PC-3 (cell line): ENCODE data around the gene RPS16. TPM values are rescaled to one million over a fixed set of nuclear protein-coding genes. Genes with fewer than 3 reads are reported as not detected.

Experiments
- ATAC-seq: fragments of 200-7000 bp; cut with Tn5 transposase; 2 replicates; pipeline ENCODE4 v1.9.1; 2020; ENCODE audit warnings: mild to moderate bottlenecking, moderate library complexity
- BruUV-seq: library from RNA; stranded (reverse); fragments of 400-500 nt; replicated peaks from 2 replicates; lab custom pipeline; 2021; lab: Mats Ljungman, UMichigan
- CTCF ChIA-PET: fragments of 300-600 bp; sonication (Branson Sonifier 250); formaldehyde crosslinking; loops from one replicate; lab custom pipeline; 2022; ENCODE audit warnings: antibody characterized with exemption; lab: Charles Lee
- POLR2A ChIA-PET: fragments of 300-600 bp; sonication (Branson Sonifier 250); formaldehyde crosslinking; loops from one replicate; lab custom pipeline; 2022; ENCODE audit warnings: antibody characterized with exemption; ENCODE audit not compliant: unreplicated experiment; lab: Charles Lee
- DNase-seq: peaks from one replicate; pipeline ENCODE4 v3.0.0-alpha.2; 2015
- H2AFZ ChIP-seq: fragments of 300-600 bp; sonication (generic); 2 replicates; pipeline ENCODE4 v1.6.0; 2016; ENCODE audit warnings: antibody characterized with exemption, low read length
- H3F3A ChIP-seq: fragments of 300-600 bp; sonication (generic); one replicate; pipeline ENCODE4 v1.6.0; 2017; ENCODE audit warnings: antibody characterized with exemption, low read length, control low read depth, mild to moderate bottlenecking; ENCODE audit not compliant: unreplicated experiment
- H3K27ac ChIP-seq: fragments of 300-600 bp; sonication (generic); 2 replicates; pipeline ENCODE4 v1.5.1; 2016; ENCODE audit warnings: mild to moderate bottlenecking, low read length
- H3K27me3 ChIP-seq: fragments of 300-600 bp; sonication (generic); 2 replicates; pipeline ENCODE4 v1.6.1; 2016; ENCODE audit warnings: low read length, mixed read lengths
- H3K36me3 ChIP-seq: fragments of 300-600 bp; sonication (generic); 2 replicates; pipeline ENCODE4 v1.6.1; 2016; ENCODE audit warnings: low read depth, mixed run types, low read length, mixed read lengths
- H3K4me1 ChIP-seq: fragments of 300-600 bp; sonication (generic); 2 replicates; pipeline ENCODE4 v1.5.1; 2016; ENCODE audit warnings: low read length; ENCODE audit not compliant: insufficient read depth
- H3K4me2 ChIP-seq: fragments of 300-600 bp; sonication (generic); 2 replicates; pipeline ENCODE4 v1.6.0; 2016; ENCODE audit warnings: low read length
- H3K4me3 ChIP-seq: fragments of 300-600 bp; sonication (generic); 2 replicates; pipeline ENCODE4 v1.5.1; 2016; ENCODE audit warnings: mild to moderate bottlenecking, low read length, mixed read lengths
- H3K79me2 ChIP-seq: fragments of 300-600 bp; sonication (generic); 2 replicates; pipeline ENCODE4 v1.6.1; 2017; ENCODE audit warnings: low read length, mixed read lengths
- H3K9ac ChIP-seq: fragments of 300-600 bp; sonication (generic); 2 replicates; pipeline ENCODE4 v1.6.0; 2016; ENCODE audit warnings: mild to moderate bottlenecking, low read length
- H3K9me2 ChIP-seq: fragments of 300-600 bp; sonication (generic); replicated peaks from 2 replicates; pipeline ENCODE4 v1.6.1; 2016; ENCODE audit warnings: mixed run types, low read length, mixed read lengths
- H3K9me3 ChIP-seq: fragments of 300-600 bp; sonication (generic); 2 replicates; pipeline ENCODE4 v1.6.1; 2016; ENCODE audit warnings: low read length, mixed read lengths
- H4K20me1 ChIP-seq: fragments of 300-600 bp; sonication (generic); 2 replicates; pipeline ENCODE4 v1.6.1; 2016; ENCODE audit warnings: low read length, mixed read lengths
- CTCF ChIP-seq: fragments of 300-600 bp; sonication (generic); conservative IDR thresholded peaks from 2 replicates; pipeline ENCODE4 v1.5.1; 2017; ENCODE audit warnings: antibody characterized with exemption, low read depth, mild to moderate bottlenecking, low read length
- EZH2 ChIP-seq: fragments of 300-600 bp; sonication (generic); IDR thresholded peaks from one replicate; pipeline ENCODE4 v1.6.1; 2017; ENCODE audit warnings: antibody characterized with exemption, mild to moderate bottlenecking, low read length; ENCODE audit not compliant: unreplicated experiment
- EZH2phosphoT487 ChIP-seq: fragments of 300-600 bp; sonication (generic); IDR thresholded peaks from 2 replicates; pipeline ENCODE4 v1.6.1; 2018; ENCODE audit warnings: mild to moderate bottlenecking, antibody characterized with exemption, low read length, borderline replicate concordance
- intact Hi-C: fragments of 100-400 bp; cut with micrococcal nuclease; formaldehyde crosslinking; loops from 2 replicates; pipeline ENCODE4 v1.9.0; 2023
- total RNA-seq: library from RNA; depleted of rRNA; stranded (reverse); fragments of >200 nt; gene quantifications from 2 replicates; pipeline ENCODE4 v1.2.3, GENCODE V29; 2014

The RPS16 gene
- total RNA-seq, 1 experiment from 2014 or later = 418 TPM

GRCh38 chr19:39413272-39413910, 22.4 kb downstream of the RPS16 start:
- Histone ChIP-seq H3K4me2 (peak overlapping the region; percentile 98), H3K9me2 (no peaks in the 10 kb centered on the region), H3K27ac (peak overlapping the region; percentile 53), H3K27me3 (no peaks in the 10 kb centered on the region), H2AFZ (peak overlapping the region; percentile 65; the same call in 1 of the 2 replicates), H3K79me2 (peaks cover 5% of the 10 kb centered on the region), H3F3A (no peaks in the 10 kb centered on the region), H3K9me3 (no peaks in the 10 kb centered on the region), H3K36me3 (peaks cover under 1% of the 10 kb centered on the region), H3K4me3 (peak overlapping the region; percentile 93), H3K9ac (peak overlapping the region; percentile 90), H3K4me1 (peaks cover 28% of the 10 kb centered on the region), H4K20me1 (peaks cover 4% of the 10 kb centered on the region)
- CTCF ChIA-PET = no interaction called here
- no peak for DNase-seq
- no TSS peak for BruUV-seq
- POLR2A ChIA-PET = interaction anchor here (0.5 kb wide), 1 partner anchor 16 kb away, joined by 3 read pairs; no protein-coding TSS in a partner anchor
- no peak for TF ChIP-seq EZH2
- TF ChIP-seq EZH2phosphoT487 = no peak
- no peak for TF ChIP-seq CTCF
- ATAC-seq = no peak
- intact Hi-C loops = loop anchor here (2.0 kb wide), 1 partner anchor 17 kb away; no protein-coding TSS in a partner anchor

GRCh38 chr19:39412867-39413271, 22.9 kb downstream of the RPS16 start:
- POLR2A ChIA-PET = no interaction called here
- DNase-seq = no peak
- no peaks in the 10 kb centered on the region for H3K9me2 ChIP-seq
- peaks cover 6% of the 10 kb centered on the region for H3K36me3 ChIP-seq
- H3K27me3 ChIP-seq = no peaks in the 10 kb centered on the region
- TF ChIP-seq EZH2phosphoT487 = no peak
- TF ChIP-seq CTCF = peak; percentile 8; the same call in 1 of the 2 replicates
- no peak for TF ChIP-seq EZH2
- peaks cover 9% of the 10 kb centered on the region for H4K20me1 ChIP-seq
- no peaks in the 10 kb centered on the region for H3F3A ChIP-seq
- H3K4me2 ChIP-seq = peak overlapping the region; percentile 98
- ATAC-seq = no peak
- H3K4me1 ChIP-seq = peaks cover 30% of the 10 kb centered on the region
- peaks cover 10% of the 10 kb centered on the region for H3K79me2 ChIP-seq
- intact Hi-C loops = loop anchor here (2.0 kb wide), 1 partner anchor 18 kb away; no protein-coding TSS in a partner anchor
- H3K9me3 ChIP-seq = no peaks in the 10 kb centered on the region
- H2AFZ ChIP-seq = peak overlapping the region; percentile 65
- peak overlapping the region; percentile 53 for H3K27ac ChIP-seq
- CTCF ChIA-PET = no interaction called here
- peak overlapping the region; percentile 90 for H3K9ac ChIP-seq
- no TSS peak for BruUV-seq
- peak overlapping the region; percentile 93 for H3K4me3 ChIP-seq
